Mammary epithelial cell (primary cell): ENCODE data around the gene GALM.

Source experiments
- EZH2 ChIP-seq: IDR thresholded peaks from 2 replicates; pipeline ENCODE4 v1.6.1; 2012; ENCODE audit warnings: low read length, inconsistent platforms, borderline replicate concordance
- TF ChIP-seq, protein P1 (sequence below), 2 donors: IDR thresholded peaks in 1 of 2; conservative IDR thresholded peaks in 1 of 2; 2 replicates each; pipeline ENCODE4 v1.5.1; 2011 to 2012; ENCODE audit warnings: inconsistent platforms in 2 of 2, low read length in 2 of 2, mild to moderate bottlenecking in 2 of 2, control low read depth in 1 of 2, low read depth in 1 of 2; ENCODE audit not compliant: insufficient read depth in 1 of 2; ENCODE audit errors: extremely low read depth in 1 of 2

DNA sequence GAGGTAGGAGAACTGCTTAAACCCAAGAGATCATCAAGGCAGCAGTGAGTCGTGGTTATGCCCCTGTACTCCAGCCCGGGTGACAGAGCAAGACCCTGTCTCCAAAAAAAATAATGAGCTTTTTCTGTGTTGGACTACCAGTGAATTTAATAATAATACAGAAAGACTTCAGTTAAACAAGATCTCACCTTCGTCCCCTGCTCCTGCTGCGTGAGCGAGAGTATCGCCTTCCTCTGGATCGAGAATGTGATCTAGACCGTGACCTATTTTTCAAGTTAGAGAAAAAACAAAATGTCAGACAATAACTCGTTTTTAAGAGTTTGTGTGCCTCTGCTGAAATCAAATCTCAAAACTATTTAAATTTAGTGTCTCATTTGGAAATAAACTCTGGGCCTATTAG lies 82.5 kb downstream of the GALM start:
- TF ChIP-seq, protein P1, sequence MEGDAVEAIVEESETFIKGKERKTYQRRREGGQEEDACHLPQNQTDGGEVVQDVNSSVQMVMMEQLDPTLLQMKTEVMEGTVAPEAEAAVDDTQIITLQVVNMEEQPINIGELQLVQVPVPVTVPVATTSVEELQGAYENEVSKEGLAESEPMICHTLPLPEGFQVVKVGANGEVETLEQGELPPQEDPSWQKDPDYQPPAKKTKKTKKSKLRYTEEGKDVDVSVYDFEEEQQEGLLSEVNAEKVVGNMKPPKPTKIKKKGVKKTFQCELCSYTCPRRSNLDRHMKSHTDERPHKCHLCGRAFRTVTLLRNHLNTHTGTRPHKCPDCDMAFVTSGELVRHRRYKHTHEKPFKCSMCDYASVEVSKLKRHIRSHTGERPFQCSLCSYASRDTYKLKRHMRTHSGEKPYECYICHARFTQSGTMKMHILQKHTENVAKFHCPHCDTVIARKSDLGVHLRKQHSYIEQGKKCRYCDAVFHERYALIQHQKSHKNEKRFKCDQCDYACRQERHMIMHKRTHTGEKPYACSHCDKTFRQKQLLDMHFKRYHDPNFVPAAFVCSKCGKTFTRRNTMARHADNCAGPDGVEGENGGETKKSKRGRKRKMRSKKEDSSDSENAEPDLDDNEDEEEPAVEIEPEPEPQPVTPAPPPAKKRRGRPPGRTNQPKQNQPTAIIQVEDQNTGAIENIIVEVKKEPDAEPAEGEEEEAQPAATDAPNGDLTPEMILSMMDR (conservative IDR thresholded peaks at IDR 0.05 in 1 of 2, IDR thresholded peaks at IDR 0.05 in 1 of 2; ENCODE audit: extremely low read depth in 1 of 2, insufficient read depth in 1 of 2, low read depth in 1 of 2, low read length in 2 of 2) = no peak
- TF ChIP-seq EZH2 = no peak
